Measurements from ENCODE around the gene HAX1. TPM values are rescaled to one million over a fixed set of nuclear protein-coding genes. Genes with fewer than 3 reads are reported as not detected.
A peak's percentile ranks its signal among the peaks of the same experiment; 100 is the strongest.
"Not testable (repeated sequence)": the region's sequence is repeated elsewhere in the genome, so short reads cannot be mapped to it uniquely, and the experiment has no call there.

Gene HAX1
- total RNA-seq, 2 experiments from 2014 or later = 141 to 142 TPM

GRCh38 chr1:154290921-154291320 lies 18.5 kb downstream of the HAX1 start:
- Mint-ChIP-seq H3K27ac (no peak overlapping the region), H3K27me3 (peaks cover 11% of the 10 kb centered on the region), H3K4me1 (no peaks in the 10 kb centered on the region), H3K9me3 (peaks cover 15% of the 10 kb centered on the region), H3K36me3 (ENCODE audit: low read depth) (peaks cover 10% of the 10 kb centered on the region), H3K4me3 (no peak overlapping the region)
- no peak for DNase-seq
- POLR2A ChIA-PET = no interaction called here
- CTCF ChIA-PET = interaction anchor here (0.6 to 2.0 kb wide), 4 partner anchors 15 to 47 kb away, joined by 3 to 6 read pairs (median 3); no protein-coding TSS in a partner anchor

GRCh38 chr1:154295408-154296235 lies 23.2 kb downstream of the HAX1 start:
- no peak overlapping the region for H3K4me3 Mint-ChIP-seq
- peaks cover 13% of the 10 kb centered on the region for H3K36me3 Mint-ChIP-seq (ENCODE audit: low read depth)
- peaks cover 11% of the 10 kb centered on the region for H3K27me3 Mint-ChIP-seq
- POLR2A ChIA-PET = no interaction called here
- H3K27ac Mint-ChIP-seq = no peak overlapping the region
- no peak for DNase-seq
- CTCF ChIA-PET = interaction anchor here (2.5 to 3.0 kb wide), 2 partner anchors 10 to 40 kb away, joined by 9 read pairs; no protein-coding TSS in a partner anchor
- H3K4me1 Mint-ChIP-seq = no peaks in the 10 kb centered on the region
- peaks cover 15% of the 10 kb centered on the region for H3K9me3 Mint-ChIP-seq

GRCh38 chr1:154301582-154301981 lies 29.2 kb downstream of the HAX1 start:
- Mint-ChIP-seq H3K9me3 (no peaks in the 10 kb centered on the region), H3K36me3 (ENCODE audit: low read depth) (peaks cover 3% of the 10 kb centered on the region), H3K4me3 (no peak overlapping the region), H3K4me1 (peaks cover 5% of the 10 kb centered on the region), H3K27ac (no peak overlapping the region), H3K27me3 (peaks cover 2% of the 10 kb centered on the region)
- DNase-seq = no peak
- ChIA-PET CTCF (no interaction called here), POLR2A (interaction anchor here (0.6 kb wide), 1 partner anchor 136 kb away, joined by 3 read pairs; no protein-coding TSS in a partner anchor)

DNA sequence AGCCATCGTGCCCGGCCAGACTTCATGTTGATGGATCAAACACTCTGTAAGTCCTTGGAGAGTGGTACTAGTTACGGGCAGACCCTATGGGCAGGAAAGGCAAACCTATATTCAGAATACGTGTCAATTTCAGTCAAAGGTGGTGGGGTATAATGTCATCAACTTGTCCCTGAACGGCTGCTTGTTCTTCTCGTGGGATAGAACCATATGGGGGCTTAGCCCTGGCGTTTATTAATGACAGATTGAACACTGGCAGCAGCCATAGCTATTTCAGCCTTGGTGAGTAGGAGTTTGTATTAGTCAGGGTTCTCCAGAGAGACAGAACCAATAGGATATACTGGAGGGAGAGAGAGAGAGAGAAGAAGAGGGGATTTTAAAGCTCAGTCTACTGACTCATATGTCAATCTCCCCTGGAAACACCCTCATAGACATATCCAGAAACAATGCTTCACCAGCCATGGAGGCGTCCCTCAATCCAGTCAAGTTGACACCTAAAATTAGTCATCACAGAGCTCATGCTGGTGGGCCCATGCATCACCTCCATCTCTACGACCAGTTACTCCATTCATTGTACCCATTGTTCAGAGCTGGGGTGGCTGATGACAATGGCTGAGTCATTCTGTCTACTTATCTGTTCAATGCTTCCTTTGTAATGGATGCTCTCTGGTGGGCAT lies 32.4 kb downstream of the HAX1 start:
- Mint-ChIP-seq H3K4me1 (peaks cover 23% of the 10 kb centered on the region), H3K36me3 (ENCODE audit: low read depth) (peaks cover 2% of the 10 kb centered on the region), H3K4me3 (no peak overlapping the region), H3K27ac (no peak overlapping the region), H3K27me3 (no peaks in the 10 kb centered on the region), H3K9me3 (peaks cover 3% of the 10 kb centered on the region)
- DNase-seq = peak; percentile 19
- POLR2A ChIA-PET = interaction anchor here (0.8 kb wide), 1 partner anchor 32 kb away, joined by 3 read pairs; the partner anchor contains the start of gene HAX1
- CTCF ChIA-PET = interaction anchor here (1.1 to 1.8 kb wide), 4 partner anchors 8 to 38 kb away, joined by 3 to 11 read pairs (median 6); no protein-coding TSS in a partner anchor

DNA sequence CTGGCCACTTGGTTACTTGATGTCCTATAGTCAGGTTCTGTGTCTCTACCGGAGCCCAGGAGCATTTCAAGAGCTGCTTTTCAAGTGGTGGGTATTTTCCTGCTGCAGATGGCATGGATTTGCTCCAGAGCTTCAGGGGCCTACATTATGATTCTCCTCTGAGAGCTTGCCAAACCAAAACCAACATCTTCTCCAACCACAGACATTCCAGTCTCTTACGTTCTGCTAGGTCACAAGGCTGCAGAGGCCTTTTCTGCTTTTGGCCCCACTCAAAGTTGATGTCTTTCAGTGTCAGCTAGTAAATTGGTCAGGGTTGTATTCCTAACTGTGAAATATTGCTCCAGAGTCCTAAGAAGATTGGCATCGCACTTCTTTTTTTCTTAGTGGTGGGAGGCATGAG lies 33.7 kb downstream of the HAX1 start:
- Mint-ChIP-seq H3K36me3 (ENCODE audit: low read depth) (peaks cover 2% of the 10 kb centered on the region), H3K4me3 (no peak overlapping the region), H3K9me3 (peaks cover 3% of the 10 kb centered on the region), H3K27me3 (no peaks in the 10 kb centered on the region), H3K4me1 (peaks cover 23% of the 10 kb centered on the region), H3K27ac (no peak overlapping the region)
- ChIA-PET CTCF (interaction anchor here (0.7 to 3.3 kb wide), 3 partner anchors 9 to 29 kb away, joined by 3 to 20 read pairs (median 9); no protein-coding TSS in a partner anchor), POLR2A (no interaction called here)
- no peak for DNase-seq

DNA sequence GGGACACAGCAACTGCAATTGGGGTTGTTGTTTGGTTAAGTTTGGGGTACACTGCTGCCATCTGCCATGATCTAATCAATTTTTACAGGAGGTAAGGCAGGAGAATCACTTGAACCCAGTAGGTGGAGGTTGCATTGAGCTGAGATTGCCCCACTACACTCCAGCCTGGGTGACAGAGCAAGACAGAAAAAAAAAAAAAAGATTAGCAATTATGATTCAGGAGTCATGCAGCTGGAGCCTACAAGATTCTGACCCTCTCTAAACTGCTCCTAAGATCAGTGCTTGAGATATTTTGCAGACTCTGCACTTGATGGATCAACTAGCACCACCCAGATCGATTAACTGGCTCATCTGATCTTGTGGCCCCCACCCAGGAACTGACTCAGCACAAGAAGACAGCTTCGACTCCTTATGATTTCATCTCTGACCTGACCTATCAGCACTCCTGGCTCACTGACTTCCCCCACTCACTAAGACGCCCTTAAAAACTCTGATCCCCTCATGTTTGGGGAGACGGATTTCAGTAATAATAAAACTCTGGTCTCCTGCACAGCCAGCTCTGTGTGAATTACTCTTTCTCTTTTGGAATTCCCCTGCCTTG lies 35.3 kb downstream of the HAX1 start:
- H3K36me3 Mint-ChIP-seq (ENCODE audit: low read depth); H3K4me3 Mint-ChIP-seq; H3K27me3 Mint-ChIP-seq; H3K9me3 Mint-ChIP-seq: not testable (repeated sequence)
- peak; percentile 45 for DNase-seq
- ChIA-PET POLR2A (interaction anchor here (0.9 kb wide), 3 partner anchors 18 to 125 kb away, joined by 3 to 4 read pairs (median 3); no protein-coding TSS in a partner anchor), CTCF (interaction anchor here (0.9 to 3.3 kb wide), 5 partner anchors 11 to 37 kb away, joined by 3 to 20 read pairs (median 4); no protein-coding TSS in a partner anchor)
- peak overlapping the region; percentile 71 for H3K27ac Mint-ChIP-seq
- peaks cover 23% of the 10 kb centered on the region for H3K4me1 Mint-ChIP-seq

DNA sequence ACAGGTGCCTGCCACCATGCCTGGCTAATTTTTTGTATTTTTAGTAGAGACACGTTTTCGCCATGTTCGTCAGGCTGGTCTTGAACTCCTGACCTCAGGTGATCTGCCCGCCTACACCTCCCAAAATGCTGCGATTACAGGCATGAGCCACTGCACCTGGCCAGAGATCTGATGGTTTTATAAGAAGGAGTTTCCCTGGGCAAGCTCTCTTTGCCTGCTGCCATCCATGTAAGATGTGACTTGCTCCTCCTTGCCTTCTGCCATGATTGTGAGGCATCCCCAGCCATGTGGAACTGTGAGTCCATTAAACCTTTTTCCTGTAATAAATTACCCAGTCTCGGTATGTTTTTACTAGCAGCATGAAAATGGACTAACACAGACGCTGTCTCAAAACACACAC lies 36.7 kb downstream of the HAX1 start:
- H3K9me3 Mint-ChIP-seq; H3K36me3 Mint-ChIP-seq (ENCODE audit: low read depth); POLR2A ChIA-PET; H3K27ac Mint-ChIP-seq; DNase-seq; H3K27me3 Mint-ChIP-seq; H3K4me3 Mint-ChIP-seq: not testable (repeated sequence)
- CTCF ChIA-PET = interaction anchor here (1.5 to 3.3 kb wide), 3 partner anchors 15 to 26 kb away, joined by 3 to 20 read pairs (median 4); no protein-coding TSS in a partner anchor
- H3K4me1 Mint-ChIP-seq = peaks cover 23% of the 10 kb centered on the region

- H3K4me3 Mint-ChIP-seq; H3K27ac Mint-ChIP-seq; H3K36me3 Mint-ChIP-seq (ENCODE audit: low read depth); H3K9me3 Mint-ChIP-seq; POLR2A ChIA-PET; DNase-seq; H3K27me3 Mint-ChIP-seq: not testable (repeated sequence)
- peaks cover 13% of the 10 kb centered on the region for H3K4me1 Mint-ChIP-seq
- CTCF ChIA-PET = interaction anchor here (1.1 to 1.4 kb wide), 2 partner anchors 11 to 23 kb away, joined by 3 to 4 read pairs; no protein-coding TSS in a partner anchor
These were observed 40.0 kb downstream of the HAX1 start for GRCh38 chr1:154312229-154313065.

GRCh38 chr1:154313066-154313356 lies 40.6 kb downstream of the HAX1 start:
- H3K4me3 Mint-ChIP-seq = no peak overlapping the region
- DNase-seq = no peak
- H3K4me1 Mint-ChIP-seq = peaks cover 7% of the 10 kb centered on the region
- H3K36me3 Mint-ChIP-seq (ENCODE audit: low read depth) = peaks cover 9% of the 10 kb centered on the region
- H3K27me3 Mint-ChIP-seq = peaks cover 9% of the 10 kb centered on the region
- CTCF ChIA-PET = interaction anchor here (1.0 kb wide), 1 partner anchor 22 kb away, joined by 3 read pairs; no protein-coding TSS in a partner anchor
- H3K9me3 Mint-ChIP-seq = peaks cover 14% of the 10 kb centered on the region
- no peak overlapping the region for H3K27ac Mint-ChIP-seq
- POLR2A ChIA-PET = no interaction called here

- H3K36me3 Mint-ChIP-seq (ENCODE audit: low read depth); DNase-seq; POLR2A ChIA-PET; H3K27ac Mint-ChIP-seq; H3K4me1 Mint-ChIP-seq; CTCF ChIA-PET; H3K4me3 Mint-ChIP-seq: not testable (repeated sequence)
- peaks cover 12% of the 10 kb centered on the region for H3K27me3 Mint-ChIP-seq
- H3K9me3 Mint-ChIP-seq = peaks cover 16% of the 10 kb centered on the region
These were observed 41.8 kb downstream of the HAX1 start for GRCh38 chr1:154314226-154314625.

- no peak overlapping the region for H3K4me3 Mint-ChIP-seq
- ChIA-PET CTCF (no interaction called here), POLR2A (no interaction called here)
- H3K27me3 Mint-ChIP-seq = peaks cover 18% of the 10 kb centered on the region
- H3K36me3 Mint-ChIP-seq (ENCODE audit: low read depth) = peaks cover 7% of the 10 kb centered on the region
- no peak overlapping the region for H3K27ac Mint-ChIP-seq
- H3K4me1 Mint-ChIP-seq = no peaks in the 10 kb centered on the region
- peaks cover 14% of the 10 kb centered on the region for H3K9me3 Mint-ChIP-seq
- DNase-seq = no peak
These were observed 44.3 kb downstream of the HAX1 start for GRCh38 chr1:154316704-154317103.

GRCh38 chr1:154318386-154318785 lies 46.0 kb downstream of the HAX1 start:
- no peak overlapping the region for H3K27ac Mint-ChIP-seq
- H3K4me1 Mint-ChIP-seq = no peaks in the 10 kb centered on the region
- peaks cover 7% of the 10 kb centered on the region for H3K36me3 Mint-ChIP-seq (ENCODE audit: low read depth)
- H3K27me3 Mint-ChIP-seq = peaks cover 28% of the 10 kb centered on the region
- no peak overlapping the region for H3K4me3 Mint-ChIP-seq
- ChIA-PET CTCF (interaction anchor here (0.7 kb wide), 1 partner anchor 16 kb away, joined by 3 read pairs; no protein-coding TSS in a partner anchor), POLR2A (no interaction called here)
- peaks cover 14% of the 10 kb centered on the region for H3K9me3 Mint-ChIP-seq
- DNase-seq = no peak

Measured in activated CD4-positive, alpha-beta memory T cell treated with anti-CD3 and anti-CD28 coated beads, Interleukin-2, amount 10 ng/mL, durations not matched to agents 7 days and 5 days (primary cell).